GM12875 (cell line): Measurements from ENCODE around the gene AGRN.

Experiments used
- H3K4me3 ChIP-seq: one replicate; pipeline ENCODE4 v1.5.1; 2011; ENCODE audit warnings: low read depth, low read length, control low read depth
- TF ChIP-seq, protein P1 (sequence below): IDR thresholded peaks from 2 replicates; pipeline ENCODE4 v1.5.1; 2011; ENCODE audit warnings: low read depth, mild to moderate bottlenecking, control low read depth, inconsistent platforms, low read length, moderate library complexity, borderline replicate concordance; ENCODE audit not compliant: insufficient read depth

The AGRN gene

GRCh38 chr1:1066403-1067283 lies 46.7 kb downstream of the AGRN start:
- TF ChIP-seq, protein P1, sequence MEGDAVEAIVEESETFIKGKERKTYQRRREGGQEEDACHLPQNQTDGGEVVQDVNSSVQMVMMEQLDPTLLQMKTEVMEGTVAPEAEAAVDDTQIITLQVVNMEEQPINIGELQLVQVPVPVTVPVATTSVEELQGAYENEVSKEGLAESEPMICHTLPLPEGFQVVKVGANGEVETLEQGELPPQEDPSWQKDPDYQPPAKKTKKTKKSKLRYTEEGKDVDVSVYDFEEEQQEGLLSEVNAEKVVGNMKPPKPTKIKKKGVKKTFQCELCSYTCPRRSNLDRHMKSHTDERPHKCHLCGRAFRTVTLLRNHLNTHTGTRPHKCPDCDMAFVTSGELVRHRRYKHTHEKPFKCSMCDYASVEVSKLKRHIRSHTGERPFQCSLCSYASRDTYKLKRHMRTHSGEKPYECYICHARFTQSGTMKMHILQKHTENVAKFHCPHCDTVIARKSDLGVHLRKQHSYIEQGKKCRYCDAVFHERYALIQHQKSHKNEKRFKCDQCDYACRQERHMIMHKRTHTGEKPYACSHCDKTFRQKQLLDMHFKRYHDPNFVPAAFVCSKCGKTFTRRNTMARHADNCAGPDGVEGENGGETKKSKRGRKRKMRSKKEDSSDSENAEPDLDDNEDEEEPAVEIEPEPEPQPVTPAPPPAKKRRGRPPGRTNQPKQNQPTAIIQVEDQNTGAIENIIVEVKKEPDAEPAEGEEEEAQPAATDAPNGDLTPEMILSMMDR, result no peak
- H3K4me3 ChIP-seq, result no peak overlapping the region

DNA sequence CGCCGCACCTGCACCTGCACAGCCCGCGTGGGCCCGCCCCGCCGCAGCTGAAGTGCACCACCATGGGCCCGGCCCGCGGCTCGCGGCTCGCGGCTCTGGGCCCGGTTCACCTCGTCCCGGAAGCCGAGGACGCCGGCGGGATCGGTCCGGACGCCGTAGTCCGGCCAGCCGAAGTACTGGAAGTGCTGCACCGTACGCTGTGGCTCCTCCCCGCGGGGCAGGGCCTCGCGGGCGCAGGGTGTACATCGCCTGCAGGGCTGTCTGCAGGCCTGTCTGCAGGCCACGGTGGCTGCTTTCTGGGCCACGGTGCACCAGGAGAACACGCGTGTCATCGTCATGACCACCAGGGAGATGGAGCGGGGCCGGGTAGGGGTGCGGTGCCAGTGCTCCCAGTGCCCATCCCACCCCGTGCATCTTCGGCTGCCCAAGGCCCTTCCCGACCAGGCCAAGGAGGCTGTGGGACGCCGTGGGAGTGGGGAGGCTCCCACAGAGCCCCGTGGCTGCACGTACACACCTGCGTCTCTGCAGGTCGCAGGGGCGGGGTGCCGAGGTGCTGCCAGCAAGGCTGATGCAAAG lies 47.5 kb downstream of the AGRN start:
- TF ChIP-seq, protein P1, result no peak
- H3K4me3 ChIP-seq, result no peak overlapping the region

GRCh38 chr1:1067860-1068516 lies 48.1 kb downstream of the AGRN start:
- TF ChIP-seq, protein P1, result no peak
- H3K4me3 ChIP-seq, result no peak overlapping the region

DNA sequence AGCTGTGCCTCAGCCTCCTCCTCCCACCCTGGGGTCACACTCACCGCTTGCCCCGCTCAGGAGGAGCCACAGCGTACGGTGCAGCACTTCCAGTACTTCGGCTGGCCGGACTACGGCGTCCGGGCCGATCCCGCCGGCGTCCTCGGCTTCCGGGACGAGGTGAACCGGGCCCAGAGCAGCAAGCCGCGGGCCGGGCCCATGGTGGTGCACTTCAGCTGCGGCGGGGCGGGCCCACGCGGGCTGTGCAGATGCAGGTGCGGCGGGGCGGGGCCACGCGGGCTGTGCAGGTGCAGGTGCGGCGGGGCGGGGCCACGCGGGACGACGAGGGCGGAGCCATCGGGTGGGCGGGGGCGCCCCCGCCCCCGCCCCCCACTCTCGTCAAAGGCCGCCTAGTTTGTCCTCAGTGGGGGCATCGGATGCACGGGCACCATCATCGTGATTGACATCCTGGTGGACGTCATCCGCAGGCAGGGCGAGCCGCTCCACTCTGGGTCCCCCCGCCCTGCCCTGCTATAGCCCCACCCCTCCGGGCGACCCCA lies 48.7 kb downstream of the AGRN start:
- H3K4me3 ChIP-seq, result peak overlapping the region; percentile 38
- TF ChIP-seq, protein P1, result no peak

GRCh38 chr1:1069056-1069710 lies 49.3 kb downstream of the AGRN start:
- TF ChIP-seq, protein P1, result no peak
- H3K4me3 ChIP-seq, result peak overlapping the region; percentile 73

DNA sequence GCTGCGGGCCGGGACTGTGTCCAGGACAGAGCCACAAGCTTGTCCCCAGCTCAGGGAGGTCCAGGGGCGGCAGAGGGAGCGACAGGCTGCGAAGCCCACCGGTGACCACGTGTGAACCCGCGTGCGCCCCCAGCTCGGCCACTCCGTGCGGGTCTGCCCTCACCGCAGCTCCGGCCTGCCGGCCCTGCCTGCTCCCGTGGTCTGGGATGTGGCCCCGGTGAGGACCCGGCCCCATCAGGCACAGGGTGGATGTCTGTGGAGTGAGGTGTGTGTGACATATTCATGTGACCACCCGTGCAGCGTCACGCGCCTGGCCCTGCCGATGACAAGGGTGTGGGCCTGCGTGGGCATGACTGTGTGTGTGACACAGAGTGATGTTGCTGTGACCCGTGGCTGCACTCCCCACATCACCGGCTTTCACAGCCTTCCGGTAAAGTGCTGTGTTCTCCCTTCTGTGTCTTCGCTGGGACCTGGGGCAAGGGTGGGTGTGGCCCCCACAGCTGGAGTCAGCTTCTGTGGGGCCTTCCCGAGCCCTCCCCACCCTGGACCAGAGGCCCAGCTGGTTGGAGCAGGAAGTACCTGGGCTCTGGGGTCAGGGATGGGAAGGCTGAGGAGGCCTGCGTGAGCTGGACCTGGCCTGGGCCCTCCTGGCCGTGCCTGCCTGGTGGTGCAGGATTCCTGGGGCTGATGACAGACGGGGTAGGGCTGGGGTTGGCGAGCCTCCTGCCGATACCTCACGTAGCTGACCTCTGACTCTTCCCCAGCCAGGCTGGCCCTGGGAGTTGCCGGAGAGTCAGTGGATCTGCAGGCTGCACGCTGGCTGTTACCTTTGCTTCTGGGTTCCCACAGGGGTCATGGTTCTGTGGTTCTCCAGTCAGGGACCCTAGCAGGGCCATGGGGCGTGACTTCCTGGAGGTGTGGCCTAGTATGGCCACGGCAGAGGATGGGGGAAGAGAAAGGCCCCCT lies 50.1 kb downstream of the AGRN start:
- TF ChIP-seq, protein P1, result no peak
- no peak overlapping the region for H3K4me3 ChIP-seq
